GM21360 (cell line): Measurements from ENCODE around the gene SNORC.

Experiments used
- ATAC-seq: cut with Tn5 transposase; IDR thresholded peaks from one replicate; pipeline ENCODE4 v1.9.1; 2021; ENCODE audit warnings: mild to moderate bottlenecking, moderate library complexity; ENCODE audit not compliant: unreplicated experiment

The SNORC gene

GRCh38 chr2:232925153-232925820 lies 55.2 kb downstream of the SNORC start:
- ATAC-seq: no peak

- ATAC-seq: no peak
Observed at GRCh38 chr2:232925821-232926156, 55.7 kb downstream of the SNORC start.

DNA sequence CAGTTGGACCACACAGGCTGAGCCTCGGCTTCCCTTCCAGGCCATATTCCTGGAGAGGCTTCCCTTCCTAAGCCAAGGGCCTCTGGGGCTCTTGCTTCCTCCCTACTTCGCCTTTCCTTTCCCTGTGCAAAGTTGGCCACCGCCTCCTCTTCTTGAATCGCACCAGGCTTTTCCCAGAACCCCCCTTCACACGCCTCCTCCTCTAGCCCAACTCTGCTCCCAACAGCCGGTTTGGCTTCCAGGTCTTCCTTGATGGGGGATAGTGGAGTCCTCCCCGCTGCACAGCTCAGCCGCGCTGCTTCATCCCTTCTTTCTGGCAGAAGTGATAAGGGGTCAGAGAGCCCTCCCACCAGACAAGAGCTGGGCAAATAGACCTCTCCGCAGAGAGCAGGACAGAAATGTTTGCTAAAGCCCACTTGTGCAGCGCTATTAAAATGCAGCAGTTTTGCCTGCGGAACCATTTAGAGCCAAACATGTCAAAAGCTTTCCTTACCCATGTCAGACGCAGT lies 56.4 kb downstream of the SNORC start:
- ATAC-seq: no peak

DNA sequence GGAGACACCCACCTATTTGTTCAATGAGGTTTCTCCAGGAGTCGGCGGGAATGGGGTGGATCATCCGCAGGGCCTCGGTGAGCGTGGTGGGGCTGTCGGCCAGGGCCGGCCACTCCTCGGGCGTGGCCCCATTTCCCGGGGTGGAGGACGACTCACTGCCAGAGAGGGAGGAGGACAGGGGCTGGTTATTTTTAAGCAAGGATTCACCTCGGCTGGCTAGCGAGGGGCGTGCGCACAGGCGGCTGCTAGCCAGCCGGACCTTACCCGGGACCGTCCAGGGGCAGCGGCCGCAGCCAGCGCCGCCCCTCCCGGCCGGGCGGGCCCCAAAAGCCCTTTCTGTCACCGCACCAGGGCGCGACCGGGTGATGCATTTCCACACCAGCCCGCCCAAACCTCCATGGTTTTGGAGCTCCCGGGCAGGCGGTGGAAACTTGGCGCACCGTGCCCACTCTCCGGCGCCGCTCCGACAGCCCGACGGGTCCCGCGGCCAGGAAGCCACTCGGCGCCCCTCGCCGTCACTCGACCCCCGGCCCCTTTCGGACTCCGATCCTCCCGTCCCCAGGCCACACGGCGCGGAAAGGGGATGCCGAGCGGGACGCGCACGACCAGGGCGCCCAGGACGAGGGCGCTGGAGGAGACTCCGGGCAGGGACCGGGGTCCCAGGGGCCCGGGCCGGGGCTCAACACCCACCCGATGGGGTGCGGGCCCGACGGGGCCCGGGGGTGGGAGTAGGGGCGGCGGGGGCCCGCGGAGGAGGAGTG lies 57.1 kb downstream of the SNORC start:
- ATAC-seq: no peak

DNA sequence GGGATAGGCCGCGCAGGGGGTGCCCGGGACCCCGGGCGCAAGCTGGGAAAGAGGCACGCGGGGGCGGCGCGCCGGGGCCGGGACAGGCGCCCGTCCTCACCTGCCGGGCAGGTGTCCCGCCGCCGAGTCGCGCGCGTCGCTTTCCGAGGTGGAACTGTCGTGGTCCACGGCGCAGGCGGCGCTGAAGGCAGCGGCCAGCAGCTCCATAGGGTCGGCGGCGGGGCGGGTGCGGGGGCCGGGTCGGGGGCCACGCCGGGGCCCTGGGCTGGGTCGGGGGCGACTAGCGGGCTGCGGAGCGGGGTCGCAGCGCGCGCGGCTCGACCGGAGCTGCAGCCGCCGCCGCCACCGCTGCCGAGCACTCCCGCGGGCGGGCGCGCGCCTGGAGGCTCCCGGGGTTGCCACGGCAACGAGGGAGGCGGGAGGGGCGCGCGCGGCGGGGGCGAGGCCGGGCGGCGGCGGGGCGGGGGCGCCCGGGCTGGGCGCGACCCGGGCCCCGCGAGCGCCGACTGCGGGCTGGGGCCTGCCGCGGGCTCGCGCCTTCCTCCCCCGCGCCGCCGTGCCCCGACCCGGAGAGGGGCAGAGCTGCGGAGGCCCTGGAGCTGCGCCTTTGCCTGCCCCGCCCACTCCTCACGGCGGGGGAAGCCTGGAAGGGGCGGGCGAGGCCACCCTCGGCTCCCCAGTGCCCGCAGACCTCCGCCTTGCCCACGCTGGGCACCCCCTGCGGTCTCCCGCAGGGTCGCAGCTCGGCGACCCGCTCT lies 57.9 kb downstream of the SNORC start:
- no peak for ATAC-seq
